ENCODE results near the gene TRIM4.

GRCh38 chr7:99899830-99900519, 19.4 kb downstream of the TRIM4 start:
- TF ChIP-seq CTCF (IDR thresholded peaks at IDR 0.05) (no peak), POLR2A (IDR thresholded peaks at IDR 0.05) (no peak), EP300 (IDR thresholded peaks at IDR 0.05) (no peak)
